Activated CD8-positive, alpha-beta memory T cell treated with anti-CD3 and anti-CD28 coated beads, Interleukin-2, amount 50 U/mL, for 1 hour (primary cell): ENCODE results near the gene HMGN4.
"Not testable (repeated sequence)": the region's sequence is repeated elsewhere in the genome, so short reads cannot be mapped to it uniquely, and the experiment has no call there.

Source experiments
- DNase-seq: peaks from one replicate; pipeline ENCODE4 v3.0.0-alpha.2; 2020; ENCODE audit errors: extremely low read depth

Gene HMGN4

GRCh38 chr6:26522486-26523228 is 15.5 kb upstream of the HMGN4 start:
- not testable (repeated sequence) for DNase-seq

GRCh38 chr6:26524314-26524713 is 13.9 kb upstream of the HMGN4 start:
- not testable (repeated sequence) for DNase-seq

DNA sequence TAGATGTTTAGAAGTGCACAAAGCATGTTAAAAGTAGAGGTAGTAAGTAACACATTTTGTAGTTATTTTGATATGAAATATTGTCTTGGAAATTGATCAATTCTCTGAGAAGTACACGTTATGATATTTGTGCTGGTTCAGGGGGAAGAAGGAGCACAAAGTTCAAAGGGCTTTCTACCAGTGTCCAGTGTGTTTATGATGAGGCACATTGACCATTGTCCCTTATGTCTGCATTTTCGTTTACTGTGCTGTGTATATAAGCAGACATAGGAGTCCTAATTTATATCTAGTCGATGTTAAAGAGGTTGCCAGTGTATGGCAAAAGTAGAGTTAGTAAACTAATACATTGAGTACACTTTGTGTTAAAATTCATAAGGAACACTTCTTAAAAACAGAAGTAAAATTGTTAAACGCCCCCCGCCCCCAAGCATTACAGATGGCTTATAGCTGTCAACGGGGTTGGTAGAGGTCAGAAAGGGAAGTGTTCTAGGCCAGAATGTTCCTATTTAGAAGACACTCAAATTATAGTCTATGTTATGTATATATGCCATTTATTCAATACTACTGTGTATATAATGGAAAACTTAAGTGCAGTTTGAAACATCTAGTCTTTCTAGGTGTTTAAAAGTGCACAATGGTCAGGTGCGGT is 13.3 kb upstream of the HMGN4 start:
- DNase-seq, result no peak

GRCh38 chr6:26525838-26526237 is 12.3 kb upstream of the HMGN4 start:
- DNase-seq, result no peak

DNA sequence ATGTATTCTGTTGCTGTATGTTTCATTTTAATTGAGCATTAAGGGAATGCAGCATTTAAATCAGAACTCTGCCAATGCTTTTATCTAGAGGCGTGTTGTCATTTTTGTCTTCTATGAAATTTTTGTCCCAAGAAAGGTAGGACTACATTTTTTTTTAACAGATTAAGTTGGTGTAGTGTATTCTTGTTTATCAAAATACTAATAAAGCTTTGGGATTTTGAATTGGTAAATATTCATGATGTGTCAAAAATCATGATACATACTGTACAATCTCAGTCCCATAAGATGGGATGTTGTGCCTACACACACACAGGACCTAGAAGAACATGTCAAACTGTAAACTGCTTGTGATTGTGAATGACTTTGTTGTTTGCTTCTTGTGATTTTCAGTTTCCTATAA is 11.2 kb upstream of the HMGN4 start:
- DNase-seq, result no peak

DNA sequence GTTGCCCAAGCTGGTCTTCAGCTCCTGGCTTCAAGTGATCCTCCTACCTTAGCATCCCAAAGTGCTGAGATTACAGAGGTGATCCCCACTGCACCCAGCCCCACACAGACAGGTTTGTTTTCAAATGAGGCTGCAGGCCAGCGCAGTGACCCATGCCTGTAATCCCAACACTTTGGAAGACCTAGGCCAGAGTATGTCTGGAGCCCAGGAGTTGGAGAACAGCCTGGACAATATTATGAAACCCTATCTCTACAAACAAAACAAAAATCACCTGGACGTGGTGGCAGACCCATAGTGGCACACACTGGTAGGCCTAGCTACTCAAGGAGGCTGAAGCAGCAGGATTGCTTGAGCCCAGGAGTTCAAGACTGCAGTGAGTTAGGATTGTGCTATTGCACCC is 8.0 kb upstream of the HMGN4 start:
- DNase-seq, result no peak

GRCh38 chr6:26531897-26532296 is 6.3 kb upstream of the HMGN4 start:
- DNase-seq, result no peak

GRCh38 chr6:26532699-26533531 is 5.3 kb upstream of the HMGN4 start:
- DNase-seq, result peak; percentile 60

DNA sequence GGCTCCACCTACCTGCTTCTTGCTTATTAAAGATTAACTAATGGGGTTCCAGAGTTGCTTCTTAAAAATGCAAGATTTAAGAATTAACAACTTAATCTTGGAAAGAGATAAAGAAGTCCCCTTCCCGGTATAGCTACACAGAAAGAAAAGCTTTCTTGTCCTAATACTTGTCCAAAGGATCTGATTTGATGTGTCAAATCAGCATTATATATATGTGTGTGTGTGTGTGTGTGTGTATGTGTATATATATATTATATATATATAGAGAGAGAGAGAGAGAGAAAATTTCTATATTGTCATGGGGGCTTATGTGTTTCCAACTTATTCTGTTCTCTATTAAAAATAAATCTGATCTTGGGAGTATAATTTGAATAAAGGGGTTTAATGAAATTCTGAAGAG is 4.6 kb upstream of the HMGN4 start:
- no peak for DNase-seq

- DNase-seq, result no peak
Observed at GRCh38 chr6:26534681-26535465, 3.3 kb upstream of the HMGN4 start.

- no peak for DNase-seq
Observed at GRCh38 chr6:26536571-26537159, 1.5 kb upstream of the HMGN4 start.

DNA sequence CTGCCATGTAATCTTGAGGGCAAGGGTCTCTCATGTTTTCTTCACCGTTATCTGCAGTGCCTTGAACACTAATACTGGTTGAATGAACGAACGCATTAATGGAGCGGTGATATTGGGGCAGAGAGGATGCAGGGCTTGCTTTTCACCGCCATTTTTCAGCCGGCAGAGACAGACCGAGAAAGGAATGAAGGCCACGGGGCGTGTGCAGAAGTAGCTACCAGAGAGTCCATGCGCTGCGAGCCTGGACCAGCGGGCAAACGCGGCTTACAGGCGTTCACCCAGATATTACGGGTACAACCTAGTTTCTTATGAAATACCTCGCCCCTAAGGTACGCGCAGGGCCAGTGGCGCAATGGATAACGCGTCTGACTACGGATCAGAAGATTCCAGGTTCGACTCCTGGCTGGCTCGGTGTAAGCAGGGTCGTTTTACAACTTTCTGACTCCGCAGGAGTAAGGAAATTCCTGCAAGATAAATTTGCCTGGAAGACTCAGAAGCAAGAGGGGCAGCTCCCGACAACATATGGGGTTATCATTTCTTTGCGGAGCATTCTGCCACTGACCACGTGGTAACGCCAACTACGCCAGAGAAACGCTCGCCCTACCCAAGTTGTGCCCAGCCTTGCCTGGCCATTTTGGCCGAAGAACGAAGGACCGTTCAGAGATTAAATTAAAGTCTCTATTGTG is 863 bp upstream of the HMGN4 start:
- DNase-seq, result peak; percentile 71

DNA sequence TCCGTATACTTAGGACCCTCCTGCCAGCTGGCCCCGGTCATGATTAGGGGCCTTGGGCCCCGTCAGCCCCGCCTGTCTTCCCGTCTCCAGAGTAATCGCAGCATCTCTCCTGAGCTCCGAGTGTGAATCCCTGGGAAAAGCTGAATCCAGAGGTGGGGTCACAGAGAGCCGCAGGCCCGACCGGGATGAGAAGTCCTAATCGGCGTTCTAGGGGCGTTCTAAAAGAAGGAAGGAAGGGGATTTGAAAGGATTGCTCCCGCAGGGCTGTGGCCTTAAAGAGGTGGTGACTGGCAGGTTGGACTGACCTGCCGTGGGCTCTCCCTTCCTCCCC is 371 bp downstream of the HMGN4 start:
- DNase-seq, result no peak

GRCh38 chr6:26539071-26539615 is 977 bp downstream of the HMGN4 start:
- DNase-seq, result no peak

GRCh38 chr6:26541579-26541978 is 3.4 kb downstream of the HMGN4 start:
- DNase-seq, result no peak

GRCh38 chr6:26543953-26544352 is 5.8 kb downstream of the HMGN4 start:
- DNase-seq, result no peak

GRCh38 chr6:26544473-26544872 is 6.3 kb downstream of the HMGN4 start:
- DNase-seq, result no peak

DNA sequence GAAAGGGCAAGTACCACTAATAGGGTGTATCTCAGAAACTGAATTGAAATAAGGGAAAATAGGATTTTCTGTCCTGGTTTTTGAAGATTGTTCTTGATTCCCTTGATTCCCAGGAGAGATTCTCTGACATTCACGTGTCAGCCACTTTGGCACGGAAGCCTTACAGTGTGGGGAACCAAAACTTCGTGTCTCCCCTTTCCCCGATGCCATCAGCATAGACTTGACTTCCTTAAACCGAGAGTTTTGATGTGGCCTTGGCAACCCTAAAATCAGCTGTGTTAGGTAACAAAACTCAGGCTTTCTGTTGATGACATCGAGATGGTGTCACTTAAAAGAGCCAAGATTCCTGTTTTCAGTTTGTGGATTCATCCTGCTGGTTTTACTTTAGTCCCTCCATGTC is 7.5 kb downstream of the HMGN4 start:
- no peak for DNase-seq

GRCh38 chr6:26547363-26547762 is 9.2 kb downstream of the HMGN4 start:
- not testable (repeated sequence) for DNase-seq

DNA sequence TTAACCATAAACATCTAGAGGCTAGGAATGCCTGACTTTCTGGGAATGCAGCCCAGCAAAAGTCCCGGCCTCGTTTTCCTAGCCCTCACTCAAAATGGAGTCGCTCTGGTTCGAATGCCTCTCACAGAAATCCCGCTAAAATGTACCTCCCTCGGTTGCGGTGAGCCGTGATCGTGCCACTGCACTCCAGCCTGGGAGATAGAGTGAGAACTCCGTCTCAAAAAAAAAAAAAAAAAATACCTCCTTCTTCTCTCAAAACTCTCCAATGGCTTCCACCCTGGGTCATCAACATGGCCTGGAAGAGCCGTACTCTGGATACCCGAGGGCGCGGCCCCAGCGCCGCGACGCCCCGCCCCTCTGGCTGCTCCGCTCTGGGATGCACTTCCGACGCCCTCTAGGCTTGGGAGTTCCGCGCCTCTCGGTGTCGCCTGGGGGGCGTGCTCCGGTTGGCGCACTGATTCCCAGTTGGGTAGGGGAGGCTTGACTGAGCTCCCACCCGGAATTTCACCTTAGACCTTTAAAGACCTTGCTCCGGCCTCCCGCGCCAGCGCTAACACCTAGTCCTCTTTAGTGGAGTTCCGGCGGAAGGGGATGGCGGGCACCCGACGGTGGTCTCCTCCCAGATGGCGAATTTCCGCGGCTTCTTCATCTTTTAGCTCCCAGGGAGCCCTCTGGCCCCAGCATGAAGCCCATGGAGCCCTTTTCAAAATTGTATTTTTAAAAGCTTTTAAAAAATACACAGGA is 12.3 kb downstream of the HMGN4 start:
- no peak for DNase-seq
